Endometrial microvascular endothelial cells (primary cell): Measurements from ENCODE around the gene HLA-DRB1. TPM values are rescaled to one million over a fixed set of nuclear protein-coding genes. Genes with fewer than 3 reads are reported as not detected.
"Not testable (repeated sequence)": the region's sequence is repeated elsewhere in the genome, so short reads cannot be mapped to it uniquely, and the experiment has no call there.

Source experiments
- in situ Hi-C: cut with HindIII; loops from 2 replicates; pipeline ENCODE4 v1.10.0; 2017; ENCODE audit warnings: low sequenced_read_pairs, low pct_unique_long_range_greater_than_20kb; ENCODE audit errors: inconsistent ontology term
- total RNA-seq: library from RNA; depleted of rRNA; stranded (reverse); fragments of >200 nt; gene quantifications from one replicate; pipeline ENCODE4 v1.2.3, GENCODE V29; 2015; ENCODE audit errors: inconsistent ontology term

Gene HLA-DRB1
- total RNA-seq, 1 donor from 2014 or later, result 28.9 TPM

GRCh38 chr6:32570363-32570905, 19.2 kb downstream of the HLA-DRB1 start:
- in situ Hi-C loops, result no loop called here

DNA sequence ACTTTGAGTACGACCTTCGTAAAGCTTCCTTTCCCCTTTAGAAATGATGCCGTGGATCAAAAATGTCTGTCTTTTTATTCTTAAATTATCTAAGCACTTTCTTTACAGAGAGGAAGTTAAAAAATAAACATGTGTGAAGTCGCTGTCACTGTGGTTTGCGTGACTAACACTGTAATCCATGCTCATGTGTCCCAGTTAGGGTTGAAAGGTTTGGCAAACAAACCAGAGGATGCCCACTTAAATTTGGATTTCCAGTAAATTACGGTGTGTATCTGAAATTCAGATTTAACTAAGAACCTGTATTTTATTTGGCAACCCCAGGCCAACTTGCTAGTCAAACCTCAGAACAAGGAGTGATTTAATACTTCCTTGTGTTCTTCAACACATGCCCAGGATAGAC, 21.1 kb downstream of the HLA-DRB1 start:
- in situ Hi-C loops, result no loop called here

DNA sequence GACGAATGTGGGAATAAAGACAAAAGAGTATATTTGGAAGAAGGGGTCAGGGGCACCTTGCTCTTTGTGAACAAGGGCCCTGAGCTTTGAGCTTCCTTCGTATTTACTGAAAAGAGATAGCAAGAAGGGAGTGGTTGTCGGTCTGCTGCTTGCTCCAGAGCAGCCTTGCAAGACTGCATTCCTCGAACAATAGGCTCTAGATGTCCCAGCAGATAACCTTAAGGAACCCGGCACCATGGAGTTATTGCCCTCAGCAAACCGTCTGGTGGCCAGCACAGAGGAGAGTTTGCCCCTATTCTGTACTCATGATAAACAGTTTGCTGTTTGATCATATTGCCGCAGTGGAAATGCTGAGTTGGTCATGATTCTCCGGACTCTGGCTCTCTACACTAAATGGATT, 22.7 kb downstream of the HLA-DRB1 start:
- in situ Hi-C loops, result no loop called here

GRCh38 chr6:32565511-32565910, 24.1 kb downstream of the HLA-DRB1 start:
- in situ Hi-C loops, result no loop called here

DNA sequence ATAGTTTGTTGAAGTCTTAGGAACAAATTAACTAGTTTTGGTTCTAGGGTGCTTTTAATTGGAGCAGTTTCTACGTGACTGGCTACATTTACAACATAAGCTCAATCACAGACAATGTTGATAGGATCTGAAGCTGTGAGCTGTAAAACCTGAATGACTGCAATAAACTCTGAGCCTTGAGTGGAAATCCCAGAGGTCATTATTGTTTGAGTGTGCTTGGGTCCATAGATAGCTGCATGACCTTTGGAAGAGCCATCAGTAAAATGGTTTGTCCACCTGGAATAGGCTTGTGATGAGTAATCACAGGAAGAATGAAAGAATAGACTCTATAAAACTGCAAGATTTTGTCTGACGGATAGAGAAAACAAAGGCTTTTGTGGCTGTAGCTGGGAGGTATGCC, 26.7 kb downstream of the HLA-DRB1 start:
- in situ Hi-C loops, result no loop called here

DNA sequence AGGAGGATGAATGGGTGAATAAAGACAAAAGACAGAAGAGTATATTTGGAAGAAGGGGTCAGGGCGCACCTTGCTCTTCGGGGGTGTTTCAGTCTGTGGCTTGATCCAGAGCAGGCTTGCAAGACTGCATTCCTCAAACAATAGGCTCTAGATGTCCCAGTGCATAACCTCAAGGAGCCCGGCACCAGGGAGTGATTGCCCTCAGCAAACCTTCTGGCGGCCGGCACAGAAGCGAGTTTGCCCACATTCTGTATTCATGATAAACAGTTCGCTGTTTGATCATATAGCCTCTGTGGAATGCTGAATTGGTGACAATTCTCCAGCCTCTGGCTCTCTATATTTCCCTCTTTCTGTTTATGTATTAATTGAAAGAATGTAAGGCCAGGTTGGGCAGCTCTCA, 29.9 kb downstream of the HLA-DRB1 start:
- in situ Hi-C loops, result no loop called here

GRCh38 chr6:32558426-32559057, 31.1 kb downstream of the HLA-DRB1 start:
- in situ Hi-C loops, result no loop called here

DNA sequence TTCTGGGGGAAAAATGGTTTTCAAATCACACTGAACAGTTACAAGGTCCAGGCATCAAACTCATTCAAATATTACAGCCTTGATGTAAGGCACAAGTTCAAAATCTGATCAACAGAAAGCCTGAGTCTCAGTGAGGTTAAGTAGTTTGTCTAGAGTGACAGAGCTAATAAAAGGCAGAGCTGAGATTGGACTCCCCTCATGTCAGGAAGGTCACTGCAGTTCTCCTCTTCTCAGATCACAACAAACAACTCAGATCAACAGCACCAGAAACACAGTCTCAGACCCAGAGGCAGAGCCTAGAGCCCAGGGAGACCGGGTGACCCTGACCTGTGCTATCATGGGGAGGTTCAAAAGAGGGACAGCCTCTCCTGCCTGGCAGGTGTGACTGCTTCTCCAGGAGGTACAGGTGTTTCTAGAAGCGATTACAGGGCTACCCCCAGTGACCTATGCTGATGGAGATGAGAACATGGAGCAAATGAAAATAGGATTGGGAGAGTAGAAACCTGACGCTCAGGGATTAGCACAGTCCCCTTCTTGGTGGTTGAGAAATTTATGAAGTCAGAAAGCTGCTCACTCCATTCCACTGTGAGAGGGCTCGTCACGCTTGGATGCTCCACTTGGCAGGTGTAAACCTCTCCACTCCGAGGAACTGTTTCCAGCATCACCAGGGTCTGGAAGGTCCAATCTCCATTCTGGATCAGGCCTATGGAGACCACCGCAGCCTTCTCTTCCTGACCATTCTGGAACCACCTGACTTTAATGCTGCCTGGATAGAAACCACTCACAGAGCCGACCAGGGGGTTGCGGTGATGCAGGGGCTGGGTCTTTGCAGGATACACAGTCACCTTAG, 35.3 kb downstream of the HLA-DRB1 start:
- in situ Hi-C loops, result no loop called here

- in situ Hi-C loops, result no loop called here
Observed at GRCh38 chr6:32553037-32553742, 36.5 kb downstream of the HLA-DRB1 start.

DNA sequence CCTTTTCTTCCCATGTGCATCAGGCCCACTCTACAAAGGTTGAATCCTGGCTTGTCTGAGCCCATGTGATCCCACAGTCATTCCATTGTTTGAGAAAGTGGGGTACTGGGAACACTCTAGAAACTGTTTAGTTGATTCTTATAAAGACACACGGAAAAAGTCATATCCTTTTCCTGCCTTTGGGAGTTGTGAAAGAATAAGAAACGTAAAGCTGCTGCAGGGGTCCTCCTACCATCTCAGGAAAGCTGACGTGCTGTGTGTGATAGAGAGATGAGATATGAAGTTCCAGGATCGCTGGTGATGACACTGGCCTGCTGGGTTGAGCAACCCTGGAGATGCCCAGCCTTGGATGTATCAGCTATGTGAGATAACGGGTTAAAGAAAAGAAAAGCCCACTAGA, 38.2 kb downstream of the HLA-DRB1 start:
- in situ Hi-C loops, result no loop called here

GRCh38 chr6:32539839-32540238, 49.8 kb downstream of the HLA-DRB1 start:
- in situ Hi-C loops, result no loop called here

DNA sequence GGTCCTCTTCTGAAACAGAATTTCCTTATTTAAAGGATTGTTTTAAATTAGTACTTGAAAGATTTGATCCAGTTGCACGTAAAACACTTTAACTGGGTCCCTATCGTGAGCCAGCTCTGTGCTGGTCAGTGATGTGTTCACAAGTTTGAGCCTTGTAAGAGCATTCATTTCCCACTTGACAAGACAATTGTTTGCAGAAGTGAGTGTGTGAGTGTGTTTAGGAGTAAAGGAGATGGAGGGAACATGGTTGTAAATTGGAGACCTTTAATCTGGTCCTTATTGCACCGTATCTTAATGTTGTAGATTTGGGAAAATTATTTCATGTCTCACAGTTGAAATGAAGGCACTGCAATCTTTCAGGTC, 59.2 kb downstream of the HLA-DRB1 start:
- in situ Hi-C loops, result not testable (repeated sequence)

- in situ Hi-C loops, result no loop called here
Observed at GRCh38 chr6:32529697-32530430, 59.8 kb downstream of the HLA-DRB1 start, which contains the start of gene HLA-DRB5. Gene HLA-DRB5 (minus strand): TSS chr6:32530287. CDS start chr6:32530224, 63 bp downstream.

Other genes starting within 250 kb of the HLA-DRB1 start
- gene TSBP1, start 217.9 kb downstream of the HLA-DRB1 start, total RNA-seq, result not detected
- gene BTNL2, start 182.7 kb downstream of the HLA-DRB1 start, total RNA-seq, result not detected
- gene HLA-DRA, start 150.0 kb downstream of the HLA-DRB1 start, total RNA-seq, result not detected
- gene HLA-DRB5, start 59.6 kb downstream of the HLA-DRB1 start, total RNA-seq, result 0.37 TPM
- gene HLA-DQA1, start 47.6 kb upstream of the HLA-DRB1 start, total RNA-seq, result not detected
- gene HLA-DQB1, start 76.8 kb upstream of the HLA-DRB1 start, total RNA-seq, result not detected
- gene HLA-DQA2, start 151.5 kb upstream of the HLA-DRB1 start, total RNA-seq, result not detected
- not detected for gene HLA-DQB2, start 173.7 kb upstream of the HLA-DRB1 start, total RNA-seq
- 1.0 TPM for gene HLA-DOB, start 227.2 kb upstream of the HLA-DRB1 start, total RNA-seq
- gene TAP2, start 248.9 kb upstream of the HLA-DRB1 start, total RNA-seq, result 27.4 TPM